COLO829 (cell line): ENCODE data around the gene STAT4.
A peak's percentile ranks its signal among the peaks of the same experiment; 100 is the strongest.

ENCODE experiments used
- DNase-seq: peaks from one replicate; pipeline ENCODE4 v3.0.0; 2012; ENCODE audit warnings: low spot score

The STAT4 gene

DNA sequence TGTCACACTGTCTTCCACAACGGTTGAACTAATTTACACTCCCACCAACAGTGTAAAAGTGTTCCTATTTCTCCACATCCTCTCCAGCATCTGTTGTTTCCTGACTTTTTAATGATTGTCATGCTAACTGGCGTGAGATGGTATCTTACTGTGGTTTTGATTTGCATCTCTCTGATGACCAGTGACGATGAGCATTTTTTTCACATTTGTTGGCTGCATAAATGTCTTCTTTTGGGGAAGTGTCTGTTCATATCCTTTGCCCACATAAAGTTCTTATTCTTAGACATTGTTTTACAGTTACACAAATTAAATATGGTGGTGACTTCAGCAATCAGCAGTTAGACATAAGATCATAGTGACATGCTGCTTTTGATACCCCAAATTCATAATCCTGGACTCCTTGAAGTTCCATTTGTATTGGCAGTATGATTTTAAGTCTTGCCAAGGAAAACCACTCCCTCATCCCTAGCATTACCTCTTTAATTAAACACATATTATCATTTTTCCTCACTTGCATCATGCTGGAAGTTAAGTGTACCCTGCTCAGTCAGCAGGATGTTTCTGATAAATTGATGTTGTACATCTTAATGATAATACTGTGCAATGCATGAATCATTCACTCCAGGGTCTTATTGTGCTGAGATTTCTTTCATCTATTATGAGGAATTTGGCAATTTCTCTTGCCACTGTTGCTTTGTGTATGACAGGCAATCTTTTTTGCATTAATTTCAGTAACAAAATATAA lies 69.2 kb downstream of the STAT4 start:
- DNase-seq = no peak

DNA sequence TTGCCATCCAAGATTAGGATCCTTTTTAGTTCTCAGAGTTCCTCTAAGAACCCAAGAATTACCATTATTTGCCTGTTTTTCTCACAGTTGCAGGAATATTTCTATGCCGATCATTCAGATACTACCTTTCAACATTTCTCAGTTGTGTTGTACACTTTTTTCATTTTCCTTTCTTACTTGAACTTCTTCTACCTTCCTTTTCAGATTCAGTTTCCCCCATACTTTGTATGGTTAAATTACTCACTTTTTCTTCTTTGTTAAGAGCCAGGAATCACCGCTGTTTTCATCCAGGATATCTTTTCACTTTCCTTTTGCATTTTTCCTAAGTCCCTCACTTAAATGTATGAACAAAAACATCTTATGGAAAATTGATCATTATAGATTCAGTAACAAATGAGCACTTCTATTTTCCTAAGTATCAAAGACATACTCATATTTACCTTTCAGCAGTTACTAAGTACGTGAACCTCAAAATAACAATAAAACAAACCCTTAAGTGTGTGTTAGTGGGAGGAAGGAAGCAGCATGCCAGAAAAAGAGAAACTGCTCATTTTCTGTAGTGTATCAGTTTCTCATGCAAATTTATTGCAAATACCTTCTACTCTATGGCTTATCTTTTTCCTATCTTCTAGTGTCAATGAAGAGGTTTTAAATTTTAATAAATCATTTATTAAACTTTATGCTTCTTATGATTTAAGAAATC lies 72.5 kb downstream of the STAT4 start:
- DNase-seq = no peak

DNA sequence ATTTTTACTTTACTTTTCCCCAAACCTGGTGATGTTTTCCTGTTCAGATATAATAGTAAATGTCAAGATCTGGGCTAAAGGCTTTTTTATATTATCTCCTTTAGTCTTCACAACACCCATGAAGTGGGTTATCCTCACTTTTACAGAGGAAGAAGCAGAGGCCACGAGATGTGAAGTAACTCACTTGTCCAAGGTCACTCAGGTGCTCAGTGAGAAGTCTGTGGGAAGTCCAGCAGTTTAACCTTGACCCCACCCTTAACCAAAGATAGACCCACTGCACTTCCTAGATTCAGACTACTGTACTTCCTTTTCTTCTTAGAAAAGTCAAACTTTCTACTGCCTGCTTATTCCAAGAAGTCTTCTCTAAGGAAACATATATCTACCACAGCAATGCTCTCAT lies 80.5 kb downstream of the STAT4 start:
- no peak for DNase-seq

DNA sequence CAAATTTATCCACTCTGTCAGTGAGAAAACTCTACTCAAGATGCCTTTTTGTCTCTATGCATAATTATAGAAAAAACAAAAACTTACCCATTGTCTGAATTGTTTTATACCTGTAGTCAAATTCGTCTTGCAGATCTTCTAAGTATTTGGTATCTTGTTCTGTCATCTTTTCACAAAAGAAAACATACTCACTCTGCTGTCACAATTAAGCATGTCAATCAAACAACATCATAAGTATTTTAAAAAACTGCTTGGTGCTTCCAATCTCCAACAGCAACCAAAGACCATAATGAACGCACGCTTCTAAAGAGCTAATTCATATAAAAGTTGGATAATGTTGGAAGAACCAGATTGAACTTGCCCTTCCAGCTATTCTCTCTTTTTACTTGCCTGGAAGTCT lies 81.2 kb downstream of the STAT4 start:
- no peak for DNase-seq

DNA sequence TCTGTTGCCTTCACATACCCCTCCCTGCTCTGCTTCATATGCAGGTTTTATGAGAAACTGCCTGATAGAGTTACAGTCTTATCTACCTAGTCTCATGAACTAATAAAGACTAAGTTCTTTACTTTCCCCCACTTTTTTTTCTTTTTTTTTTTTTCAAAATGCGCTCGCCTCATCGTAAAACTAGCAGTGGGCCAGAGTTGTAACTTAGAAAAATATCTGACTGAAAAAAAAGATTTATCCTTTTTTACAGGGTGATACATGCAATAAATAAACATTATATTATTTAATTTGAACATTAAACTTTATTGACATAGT lies 83.9 kb downstream of the STAT4 start:
- DNase-seq = no peak

DNA sequence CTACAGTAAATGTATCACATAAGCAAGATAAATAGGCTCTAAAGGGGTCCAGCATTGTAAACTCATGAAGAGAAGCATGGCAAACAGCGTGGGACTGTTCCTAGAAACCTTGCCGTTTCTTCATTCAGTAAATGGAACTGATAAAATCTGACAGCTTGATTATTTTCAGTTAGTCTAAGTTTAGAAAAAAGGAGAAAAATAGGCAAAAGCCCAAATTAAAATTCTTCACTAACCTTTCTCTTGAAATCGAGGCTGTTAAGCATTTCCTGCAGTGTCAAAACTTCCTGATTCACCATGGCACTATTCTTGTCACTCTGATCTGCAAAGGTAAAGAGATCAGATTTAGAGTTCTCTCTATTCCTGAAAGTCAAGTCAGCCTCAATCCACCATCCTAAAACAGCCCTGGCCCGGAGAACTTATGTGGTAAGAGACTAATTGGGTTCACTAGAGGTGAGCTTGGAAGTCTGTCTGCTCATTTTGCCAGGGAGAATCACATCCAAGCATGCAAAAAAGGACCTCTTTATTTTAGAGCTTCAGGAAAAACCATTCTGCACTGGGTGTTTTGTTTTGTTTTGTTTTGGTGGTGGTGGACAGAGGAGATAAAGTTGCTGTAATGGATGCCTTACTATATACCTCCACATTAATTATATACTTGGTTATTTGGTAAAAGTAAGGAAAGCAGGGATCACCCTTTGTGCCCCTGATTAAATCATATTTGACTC lies 84.4 kb downstream of the STAT4 start:
- no peak for DNase-seq

DNA sequence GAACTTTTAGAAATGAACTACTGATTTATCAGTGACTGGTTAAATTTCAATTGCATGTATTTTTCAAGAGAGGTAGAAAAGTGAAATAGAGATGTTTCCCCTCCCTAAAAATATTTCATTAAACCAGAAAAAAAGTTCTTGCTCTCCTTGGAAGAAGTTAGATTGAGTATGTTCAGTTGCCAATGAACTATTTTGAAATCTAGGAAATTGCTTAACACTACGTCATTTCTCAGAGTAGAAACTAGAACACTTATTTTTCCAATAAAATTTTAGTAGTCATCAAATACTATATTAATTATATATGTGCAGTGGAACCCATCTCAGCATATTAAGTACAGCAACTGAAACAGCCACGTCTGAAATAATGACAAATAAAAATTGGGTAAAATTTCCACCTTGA lies 85.0 kb downstream of the STAT4 start:
- DNase-seq = no peak

DNA sequence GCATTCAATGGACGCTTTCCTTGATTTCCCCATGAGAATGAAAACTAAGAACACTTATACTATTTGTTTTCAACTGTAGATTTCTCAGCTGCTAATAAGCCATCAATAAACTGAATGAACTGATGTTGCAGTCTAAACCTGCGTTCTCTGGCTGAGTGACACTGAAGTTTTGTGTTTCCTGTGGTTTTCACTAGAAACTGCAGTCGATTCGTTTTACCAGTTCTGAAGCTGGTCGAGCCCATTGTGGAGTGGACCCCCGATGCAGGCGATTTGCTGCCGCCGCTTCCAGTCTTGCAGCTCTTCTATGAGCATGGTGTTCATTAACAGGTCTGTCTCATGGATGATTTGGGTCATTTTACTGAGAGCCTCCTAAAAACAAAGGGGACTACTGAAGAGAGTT lies 86.2 kb downstream of the STAT4 start:
- DNase-seq = no peak

DNA sequence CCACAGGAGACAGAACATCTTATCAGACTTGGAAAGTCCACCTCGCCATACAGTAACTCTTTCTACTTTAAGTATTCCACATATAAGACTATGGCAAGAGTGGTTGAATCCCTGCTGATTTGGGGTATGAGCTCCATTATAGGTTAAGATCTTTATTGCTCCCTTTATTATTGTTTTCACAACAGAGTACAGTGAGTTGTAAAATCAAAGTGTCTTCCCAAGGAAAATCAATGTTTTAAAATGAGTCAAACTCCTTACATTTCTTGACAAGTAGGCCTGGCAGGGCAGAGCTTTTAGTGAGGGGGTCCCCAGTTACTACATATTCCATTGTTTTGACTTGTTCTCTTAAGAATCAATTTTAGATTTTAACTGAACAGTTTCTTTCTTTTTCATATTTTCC lies 87.2 kb downstream of the STAT4 start:
- no peak for DNase-seq

DNA sequence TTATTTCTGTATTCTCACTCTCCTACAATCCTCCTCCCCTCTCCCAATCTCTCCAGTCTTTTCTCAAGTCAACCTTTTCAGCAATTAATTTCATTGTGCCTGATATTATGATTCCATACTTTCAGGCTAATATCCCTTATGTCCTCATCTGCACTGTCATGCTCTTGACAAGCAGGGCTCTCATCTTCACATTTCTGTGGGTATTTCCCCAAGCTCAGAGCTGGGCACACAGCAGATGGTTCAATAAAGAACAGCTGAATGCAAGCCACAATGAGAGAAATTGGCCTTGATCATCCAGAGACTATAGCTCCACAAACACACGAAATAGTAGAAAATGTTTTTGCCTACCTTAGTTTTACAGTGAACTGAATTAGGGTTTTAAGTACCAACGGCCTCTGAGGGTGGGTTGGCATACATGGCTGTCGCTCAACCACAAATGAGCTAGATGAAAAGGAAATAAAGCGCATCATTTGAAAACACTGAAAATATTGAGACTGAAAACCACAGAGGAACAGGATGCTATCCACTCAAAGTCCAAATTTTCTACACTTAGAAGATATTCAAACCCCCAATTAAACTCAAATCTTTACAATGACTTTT lies 89.3 kb downstream of the STAT4 start:
- DNase-seq = no peak

DNA sequence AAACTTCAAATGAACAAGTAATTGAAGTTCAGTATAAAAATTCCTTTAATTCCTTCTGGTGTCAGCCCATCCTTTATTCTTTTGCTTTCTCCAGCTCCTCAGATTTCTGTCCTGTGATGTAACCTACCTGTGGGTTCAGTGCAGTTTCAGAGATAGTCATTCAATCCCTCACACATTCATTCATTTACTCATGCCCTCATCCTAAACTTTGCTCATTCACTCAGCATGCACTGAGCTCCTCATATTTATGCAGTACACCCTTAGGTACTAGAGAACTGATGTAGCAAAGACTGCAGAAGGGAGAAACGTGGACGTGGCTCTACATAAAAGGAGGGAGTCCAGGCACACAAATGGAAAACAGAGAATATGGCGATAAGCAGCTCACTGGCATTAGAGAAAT lies 91.5 kb downstream of the STAT4 start:
- no peak for DNase-seq

DNA sequence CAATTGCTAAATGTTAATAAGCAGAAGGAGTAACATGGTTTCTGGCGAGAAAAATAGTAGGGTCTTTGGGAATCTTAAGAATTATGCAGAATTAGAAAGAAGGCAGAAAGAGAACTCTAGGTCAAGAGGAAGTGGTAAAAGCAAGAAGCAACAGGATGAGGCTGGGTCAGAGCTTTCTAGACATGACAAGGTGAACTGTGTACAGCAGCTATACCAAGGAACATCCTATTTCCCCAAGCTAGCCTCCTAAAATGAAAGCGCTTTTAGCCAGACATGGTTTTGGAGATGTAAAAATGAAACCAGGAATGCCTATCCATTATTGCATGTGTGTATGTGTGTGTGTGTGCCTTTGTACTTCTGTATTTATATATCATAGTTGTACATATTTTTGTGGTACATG lies 94.6 kb downstream of the STAT4 start:
- DNase-seq = no peak

DNA sequence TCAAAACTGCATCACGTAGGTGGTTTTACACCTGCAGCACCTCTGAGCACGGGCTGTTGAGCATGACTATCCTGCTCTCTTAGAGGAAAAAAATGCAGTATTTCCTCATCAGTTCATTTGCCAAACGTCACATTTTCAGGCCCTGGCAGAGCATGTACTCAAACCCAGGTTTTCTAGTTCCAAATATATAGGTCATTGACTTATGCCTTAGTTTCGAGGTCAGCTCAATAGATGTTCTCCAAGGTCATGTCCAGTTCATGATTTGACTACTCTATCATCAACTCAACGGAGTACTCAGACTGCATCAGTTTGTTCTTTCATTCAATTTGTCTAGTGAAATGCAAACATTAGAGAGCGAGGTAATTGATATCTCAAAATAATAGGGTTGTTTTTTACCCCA lies 97.5 kb downstream of the STAT4 start:
- no peak for DNase-seq

DNA sequence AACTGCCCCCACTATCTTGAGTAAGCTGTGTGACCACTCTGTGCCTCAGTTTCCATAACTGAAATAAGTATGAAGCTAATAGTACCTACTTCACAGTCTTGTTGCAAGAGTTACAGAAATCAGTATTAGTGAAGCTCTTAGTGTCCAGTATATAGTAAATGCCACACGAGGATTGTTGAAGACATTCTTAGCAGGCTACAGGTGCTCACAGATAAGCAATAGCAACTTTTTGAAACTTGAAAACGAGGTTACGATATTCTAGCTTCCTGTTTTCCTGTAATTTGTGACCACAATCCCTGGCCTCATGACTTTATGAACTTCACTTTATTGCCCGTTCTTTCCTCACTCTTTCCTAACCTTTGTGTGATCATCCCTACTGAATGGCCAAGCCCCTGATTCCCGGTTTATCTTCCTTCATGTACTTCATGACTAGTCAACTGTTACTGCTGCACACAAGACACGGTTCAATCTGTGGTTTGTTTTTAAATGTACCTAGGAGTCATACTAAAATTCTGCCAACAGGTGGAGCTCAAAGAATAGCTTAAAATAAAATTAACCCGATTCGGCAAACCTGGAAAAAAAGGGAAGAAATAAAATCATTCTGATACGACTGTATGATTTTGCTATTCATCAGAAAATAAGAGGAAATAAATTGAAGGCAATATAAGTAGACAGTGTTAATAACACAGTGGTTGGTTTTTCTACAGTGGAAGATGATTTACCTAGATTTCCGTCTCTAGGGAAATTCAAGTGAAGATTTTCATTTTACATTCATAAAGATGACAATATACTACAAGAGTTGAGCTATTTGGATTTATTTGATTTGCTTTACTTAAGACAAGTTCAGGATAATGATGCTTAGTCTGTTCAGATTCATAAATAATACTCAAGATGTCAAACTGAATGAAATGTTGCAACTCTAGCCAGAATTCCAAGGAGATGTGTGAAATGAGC lies 98.7 kb downstream of the STAT4 start:
- DNase-seq = peak; percentile 42

DNA sequence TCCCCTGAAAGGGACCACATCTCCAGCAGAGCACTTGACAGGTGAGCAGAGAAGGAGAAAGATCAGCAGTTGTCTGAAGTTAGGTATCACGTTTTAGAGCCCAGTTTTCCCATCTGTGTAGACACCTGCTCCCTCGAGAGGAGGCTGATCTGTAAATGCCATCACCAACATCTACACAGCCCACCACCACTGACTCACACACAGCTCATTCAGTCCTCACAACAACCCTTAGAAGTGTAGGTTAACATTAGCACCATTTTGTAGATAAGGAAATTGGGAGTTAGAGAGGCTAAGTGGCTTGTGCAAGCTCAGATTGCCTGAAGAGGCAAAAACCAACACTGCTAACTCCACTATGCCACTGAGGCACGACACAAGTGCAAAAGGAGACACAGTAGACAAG lies 99.6 kb downstream of the STAT4 start:
- no peak for DNase-seq

DNA sequence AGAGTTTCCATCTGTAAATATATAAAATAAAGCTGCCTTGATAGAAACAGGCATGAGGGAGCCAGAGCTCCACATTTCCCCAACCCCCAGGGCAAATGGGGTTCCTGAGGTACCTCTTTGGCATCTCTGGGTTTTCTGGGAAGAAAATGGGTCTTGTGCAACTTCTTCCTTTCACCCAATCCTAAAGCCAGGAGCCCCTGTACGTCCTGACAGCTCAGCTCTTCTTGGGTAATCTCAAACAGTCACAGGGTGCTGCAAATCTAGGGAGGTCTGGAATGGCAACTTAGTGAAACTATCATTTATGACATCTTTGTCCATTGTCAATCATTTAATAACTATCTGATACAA lies 100.2 kb downstream of the STAT4 start:
- DNase-seq = no peak

DNA sequence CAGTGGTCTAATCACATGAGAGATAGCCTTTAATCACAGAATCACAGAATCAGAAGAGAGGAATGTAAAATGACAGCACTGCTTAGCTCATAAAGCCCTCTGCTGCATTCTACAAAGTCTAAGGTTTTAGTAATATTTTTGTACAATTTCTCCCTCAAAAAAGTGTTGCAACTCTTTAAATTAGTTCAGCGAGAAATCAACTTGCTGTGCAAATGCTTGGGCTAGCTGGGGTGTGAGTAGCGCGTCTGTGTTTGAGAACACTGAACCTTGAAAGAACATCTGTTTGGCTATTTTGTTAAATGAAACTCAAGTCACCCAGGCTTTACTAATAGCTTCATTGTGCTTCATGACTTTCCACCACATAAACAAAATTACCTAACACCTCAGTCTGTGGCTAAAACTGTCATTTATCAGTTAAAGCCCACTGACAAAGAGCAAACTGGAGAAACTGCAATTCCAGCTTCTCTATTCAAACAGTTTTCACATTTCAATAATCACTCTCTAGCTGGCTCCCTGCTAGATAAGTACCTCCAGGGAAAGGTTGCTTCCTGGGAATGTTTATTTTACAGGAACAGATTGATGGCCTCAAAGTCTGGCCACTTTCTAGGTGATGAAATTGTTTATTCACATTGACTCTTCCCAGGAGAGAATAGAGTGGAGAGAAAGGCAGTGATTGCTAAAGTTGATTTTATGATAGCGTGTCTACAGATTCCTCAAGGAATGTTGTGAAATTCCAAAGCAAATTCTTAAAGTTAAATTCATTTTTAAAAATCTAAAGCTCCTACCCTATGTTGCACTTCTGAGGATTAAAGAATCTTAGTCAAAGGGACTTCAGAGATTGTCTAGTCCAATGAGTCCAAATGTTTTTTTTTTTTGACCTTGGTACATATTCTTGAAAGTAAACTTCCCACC lies 100.8 kb downstream of the STAT4 start:
- DNase-seq = no peak

DNA sequence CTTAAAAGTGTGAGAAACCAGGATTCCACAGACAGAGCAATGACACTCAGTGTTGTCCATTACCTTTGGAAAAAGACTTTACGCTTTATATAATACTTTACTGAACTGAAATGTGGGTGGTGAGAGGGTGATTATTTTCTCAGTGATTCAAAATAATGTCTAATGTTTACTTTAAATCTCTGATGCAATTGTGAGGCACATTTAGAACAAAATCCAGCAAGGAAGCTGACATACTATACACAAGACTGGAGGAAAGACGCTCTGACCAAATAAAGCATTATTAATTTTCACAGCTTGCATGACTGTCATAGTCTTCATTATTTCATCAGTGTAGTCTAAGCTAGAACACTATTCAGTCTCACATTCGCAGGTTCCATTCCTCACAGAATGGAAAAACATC lies 102.7 kb downstream of the STAT4 start:
- no peak for DNase-seq

DNA sequence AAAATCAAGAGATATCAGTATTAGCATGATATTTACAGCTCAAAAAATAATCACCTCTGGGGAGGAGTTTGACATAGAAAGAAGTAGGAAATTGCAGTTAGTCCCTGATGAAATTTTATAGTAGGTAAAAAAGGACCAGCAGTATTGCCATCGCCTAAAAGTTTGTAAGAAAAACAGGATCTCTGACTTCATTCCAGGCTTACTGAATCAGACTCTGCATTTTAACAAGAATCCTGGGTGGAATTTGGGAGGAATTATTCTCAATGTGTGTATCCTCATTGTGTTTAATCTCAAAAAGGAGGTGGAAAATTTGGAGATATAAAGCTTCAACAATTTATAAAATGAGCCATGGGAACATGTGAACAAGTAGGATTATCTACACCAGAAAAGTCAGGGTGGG lies 105.7 kb downstream of the STAT4 start:
- DNase-seq = no peak

DNA sequence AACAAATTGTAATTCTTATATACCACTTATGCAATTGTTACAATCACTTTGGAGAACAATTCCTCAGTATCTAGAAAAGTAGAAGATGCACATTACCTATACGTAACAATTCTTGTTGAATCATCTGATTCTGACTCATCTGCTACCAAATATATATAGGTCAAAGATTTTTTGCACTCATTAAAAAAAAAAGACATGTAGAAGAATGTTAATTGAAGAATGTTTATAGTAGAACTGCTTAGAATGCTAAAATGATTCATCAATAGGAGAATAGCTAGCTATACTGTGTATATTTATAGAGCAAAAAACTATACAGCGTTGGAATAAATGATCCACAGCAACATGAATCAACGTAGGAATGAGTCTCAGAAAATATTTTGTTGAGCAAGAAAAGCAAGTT lies 107.4 kb downstream of the STAT4 start:
- no peak for DNase-seq
